SH-SY5Y (cell line): ENCODE data around the gene TMEM191B.
"Not testable (repeated sequence)": the region's sequence is repeated elsewhere in the genome, so short reads cannot be mapped to it uniquely, and the experiment has no call there.

Source experiments
- GATA2 ChIP-seq: IDR thresholded peaks from 2 replicates; pipeline ENCODE4 v1.6.1; 2011; ENCODE audit warnings: mild to moderate bottlenecking, low read depth, low read length
- GATA3 ChIP-seq: IDR thresholded peaks from 2 replicates; pipeline ENCODE4 v1.6.1; 2011; ENCODE audit warnings: low read depth, mild to moderate bottlenecking, low read length, moderate library complexity

- TF ChIP-seq GATA2, GATA3: not testable (repeated sequence)
Observed at GRCh38 chr22:18527752-18528596, at the start of gene TMEM191B.
